Measurements from ENCODE around the gene RNF220.

RNF220 gene

GRCh38 chr1:44447051-44447810, 42.2 kb downstream of the RNF220 start:
- Mint-ChIP-seq H3K27me3 (no peaks in the 10 kb centered on the region), H3K4me1 (no peaks in the 10 kb centered on the region), H3K9me3 (no peaks in the 10 kb centered on the region), H3K4me3 (no peak overlapping the region), H3K27ac (no peak overlapping the region)
- ATAC-seq (no peak), DNase-seq (no peak)

GRCh38 chr1:44453798-44454349, 48.8 kb downstream of the RNF220 start:
- peaks cover 39% of the 10 kb centered on the region for H3K27me3 Mint-ChIP-seq
- no peak overlapping the region for H3K27ac Mint-ChIP-seq
- H3K9me3 Mint-ChIP-seq: peaks cover 9 to 15% of the 10 kb centered on the region in 2 donors
- H3K4me3 Mint-ChIP-seq: no peak overlapping the region
- DNase-seq (no peak), ATAC-seq (no peak)
- H3K4me1 Mint-ChIP-seq: no peaks in the 10 kb centered on the region

DNA sequence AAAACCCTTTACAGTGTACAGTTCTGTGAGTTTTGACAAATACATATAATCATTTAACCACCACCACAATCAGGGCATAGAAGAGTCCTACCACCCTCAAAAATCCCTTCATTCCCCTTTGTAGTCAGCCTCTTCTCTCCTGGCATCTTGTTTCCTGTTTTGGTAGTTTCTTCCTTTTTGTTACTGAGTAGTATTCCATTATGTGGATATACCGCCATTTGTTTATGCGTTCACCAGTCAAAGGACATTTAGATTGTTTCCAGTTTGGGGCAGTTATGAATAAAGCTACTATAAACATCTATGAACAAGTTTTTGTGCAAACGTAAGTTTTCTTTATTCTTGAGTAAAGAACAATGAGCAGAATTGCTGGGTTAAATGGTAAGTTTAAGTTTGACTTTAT, 49.6 kb downstream of the RNF220 start:
- Mint-ChIP-seq H3K9me3 (peaks cover 9 to 15% of the 10 kb centered on the region in 2 donors), H3K4me3 (no peak overlapping the region), H3K4me1 (no peaks in the 10 kb centered on the region), H3K27me3 (peaks cover 47% of the 10 kb centered on the region), H3K27ac (no peak overlapping the region)
- ATAC-seq: no peak
- no peak for DNase-seq

DNA sequence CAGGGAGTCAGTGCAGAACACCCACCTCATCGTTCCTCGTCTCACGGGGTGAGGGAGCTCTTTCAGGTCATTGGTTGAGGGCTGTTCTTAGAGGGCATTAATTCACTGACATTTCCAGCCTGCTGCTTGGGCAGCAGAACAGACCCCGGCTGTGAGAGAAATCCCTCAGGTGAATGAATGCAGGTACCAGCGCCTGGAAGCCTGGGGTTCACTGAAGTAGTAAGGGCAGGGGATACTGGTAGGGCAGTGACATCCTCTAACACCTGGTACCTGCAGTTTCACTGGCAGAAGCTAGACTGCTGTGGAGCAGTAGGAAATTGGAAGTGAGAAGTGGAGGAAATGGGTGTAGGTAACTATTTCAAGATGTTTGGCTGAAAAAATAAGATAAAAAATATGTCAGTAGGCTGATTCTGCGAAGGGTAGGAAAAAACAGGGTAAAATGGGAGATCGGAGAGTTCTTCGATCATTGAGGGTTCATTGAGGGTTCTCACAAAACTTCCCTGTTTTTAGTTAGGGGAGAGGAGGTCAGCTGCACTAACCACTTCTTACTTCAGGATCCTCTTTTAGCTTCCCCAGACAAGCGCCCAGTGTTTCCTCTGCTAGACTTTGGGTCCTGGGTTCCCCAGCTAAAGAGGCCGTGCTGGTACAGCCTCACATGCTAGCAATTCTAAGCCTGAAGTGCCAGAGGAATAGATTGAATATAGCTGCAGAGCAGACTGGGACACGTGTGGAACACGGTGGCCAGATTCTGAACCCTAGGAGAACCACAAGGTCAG, 55.2 kb downstream of the RNF220 start:
- Mint-ChIP-seq H3K4me3 (no peak overlapping the region), H3K4me1 (no peaks in the 10 kb centered on the region), H3K27me3 (peaks cover 40% of the 10 kb centered on the region), H3K9me3 (no peaks in the 10 kb centered on the region), H3K27ac (peak overlapping the region in 1 of 2 donors; percentile 2)
- DNase-seq (no peak), ATAC-seq (no peak)

GRCh38 chr1:44464361-44464760, 59.3 kb downstream of the RNF220 start:
- no peak for ATAC-seq
- Mint-ChIP-seq H3K27ac (no peak overlapping the region), H3K27me3 (peaks cover 14% of the 10 kb centered on the region), H3K9me3 (no peaks in the 10 kb centered on the region), H3K4me3 (no peak overlapping the region), H3K4me1 (no peaks in the 10 kb centered on the region)
- no peak for DNase-seq

DNA sequence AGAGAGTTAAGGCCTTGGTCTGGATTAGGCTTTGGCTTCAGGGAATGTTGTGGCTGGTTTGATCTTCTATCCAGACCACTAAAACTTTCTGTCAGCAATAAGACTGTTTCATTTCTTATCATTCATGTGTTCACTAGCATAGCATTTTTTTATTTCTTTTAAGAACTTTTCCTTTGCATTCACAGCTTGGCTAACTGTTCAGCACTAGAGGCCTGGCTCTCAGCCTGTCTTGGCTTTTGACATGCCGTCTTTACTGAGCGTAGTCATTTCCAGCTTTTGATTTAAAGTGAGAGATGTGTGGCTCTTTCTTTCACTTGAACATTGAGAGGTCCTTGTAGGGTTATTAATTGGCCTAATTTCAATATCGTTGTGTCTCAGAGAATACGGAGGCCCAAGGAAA, 62.5 kb downstream of the RNF220 start:
- Mint-ChIP-seq H3K4me3 (no peak overlapping the region), H3K4me1 (peaks cover 4% of the 10 kb centered on the region), H3K27ac (no peak overlapping the region), H3K9me3 (peaks cover 0 to 4% of the 10 kb centered on the region in 2 donors), H3K27me3 (no peaks in the 10 kb centered on the region)
- DNase-seq (no peak), ATAC-seq (no peak)

GRCh38 chr1:44471911-44472453, 66.9 kb downstream of the RNF220 start:
- H3K9me3 Mint-ChIP-seq: peaks cover 0 to 4% of the 10 kb centered on the region in 2 donors
- no peak for ATAC-seq
- H3K4me3 Mint-ChIP-seq: no peak overlapping the region
- no peaks in the 10 kb centered on the region for H3K27me3 Mint-ChIP-seq
- DNase-seq: no peak
- H3K27ac Mint-ChIP-seq: no peak overlapping the region
- H3K4me1 Mint-ChIP-seq: peaks cover 16% of the 10 kb centered on the region

- peak; percentile 35 for ATAC-seq
- Mint-ChIP-seq H3K4me3 (peak overlapping the region; percentile 23 to 55), H3K27ac (no peak overlapping the region), H3K9me3 (peaks cover 0 to 4% of the 10 kb centered on the region in 2 donors), H3K4me1 (peaks cover 16% of the 10 kb centered on the region), H3K27me3 (no peaks in the 10 kb centered on the region)
- no peak for DNase-seq
These were observed 67.8 kb downstream of the RNF220 start for GRCh38 chr1:44472620-44473525.

DNA sequence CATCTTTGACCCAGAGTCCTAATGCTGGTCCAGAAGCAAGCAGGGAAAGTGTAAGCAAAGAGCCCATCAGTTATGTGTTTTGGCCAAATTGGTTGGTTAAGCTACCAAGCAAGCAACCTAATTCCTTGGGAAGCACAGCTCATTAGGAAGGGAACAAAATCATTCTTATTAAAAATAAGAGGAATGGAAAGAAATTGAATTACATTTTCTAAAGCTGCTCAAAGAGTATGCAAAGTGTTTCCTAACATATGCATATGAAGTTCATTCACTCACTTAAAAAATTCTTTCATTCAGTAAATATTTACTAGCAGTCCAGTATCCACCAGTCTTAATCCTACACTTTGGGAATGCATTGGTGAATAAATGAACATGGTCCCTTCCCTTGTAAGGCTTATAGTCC, 71.8 kb downstream of the RNF220 start:
- DNase-seq: no peak
- no peak for ATAC-seq
- Mint-ChIP-seq H3K27ac (no peak overlapping the region), H3K4me1 (peaks cover 16% of the 10 kb centered on the region), H3K27me3 (peaks cover 25% of the 10 kb centered on the region), H3K4me3 (no peak overlapping the region), H3K9me3 (peaks cover 0 to under 1% of the 10 kb centered on the region in 2 donors)

GRCh38 chr1:44481701-44482100, 76.6 kb downstream of the RNF220 start:
- no peak overlapping the region for H3K4me3 Mint-ChIP-seq
- ATAC-seq (no peak), DNase-seq (no peak)
- H3K9me3 Mint-ChIP-seq: no peaks in the 10 kb centered on the region
- H3K27me3 Mint-ChIP-seq: peaks cover 50% of the 10 kb centered on the region
- no peak overlapping the region for H3K27ac Mint-ChIP-seq
- H3K4me1 Mint-ChIP-seq: no peaks in the 10 kb centered on the region

DNA sequence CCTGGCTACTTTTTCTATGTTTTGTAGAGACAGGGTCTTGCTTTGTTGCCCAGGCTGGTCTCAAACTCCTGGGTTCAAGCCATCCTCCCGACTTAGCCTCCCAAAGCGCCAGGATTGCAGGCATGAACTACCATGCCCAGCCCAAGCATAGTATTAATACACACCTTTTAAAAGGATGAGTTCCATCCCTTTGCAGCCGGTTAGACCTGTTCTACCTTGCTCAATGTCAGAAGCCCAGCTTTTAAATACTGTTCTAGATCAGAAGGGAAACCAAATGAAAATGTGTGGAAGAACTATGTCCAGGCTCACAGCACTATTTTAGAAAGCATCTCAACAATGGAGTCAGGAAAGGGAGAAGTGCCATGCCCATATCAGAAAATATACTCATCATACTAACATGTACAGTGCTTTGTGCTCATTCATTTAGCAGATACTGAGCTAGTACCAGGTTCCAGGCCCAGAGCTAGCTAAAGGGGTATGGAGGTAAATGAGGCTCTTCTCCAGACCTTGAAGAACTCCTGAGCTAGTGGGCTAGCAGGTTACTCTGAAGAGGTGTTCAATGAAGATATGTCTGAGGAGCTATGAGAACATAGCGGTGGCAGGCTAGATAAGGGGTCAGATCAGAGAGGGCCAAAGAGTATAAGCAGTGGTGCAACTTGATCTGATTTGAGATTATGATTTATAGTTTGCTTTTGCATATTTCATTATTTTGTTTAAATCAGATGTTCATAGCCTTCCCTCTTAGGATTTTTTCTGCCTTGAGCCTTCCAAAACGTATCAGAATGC, 78.2 kb downstream of the RNF220 start:
- Mint-ChIP-seq H3K4me1 (no peaks in the 10 kb centered on the region), H3K27me3 (peaks cover 50% of the 10 kb centered on the region), H3K4me3 (no peak overlapping the region), H3K9me3 (no peaks in the 10 kb centered on the region), H3K27ac (no peak overlapping the region)
- ATAC-seq: no peak
- DNase-seq: no peak

DNA sequence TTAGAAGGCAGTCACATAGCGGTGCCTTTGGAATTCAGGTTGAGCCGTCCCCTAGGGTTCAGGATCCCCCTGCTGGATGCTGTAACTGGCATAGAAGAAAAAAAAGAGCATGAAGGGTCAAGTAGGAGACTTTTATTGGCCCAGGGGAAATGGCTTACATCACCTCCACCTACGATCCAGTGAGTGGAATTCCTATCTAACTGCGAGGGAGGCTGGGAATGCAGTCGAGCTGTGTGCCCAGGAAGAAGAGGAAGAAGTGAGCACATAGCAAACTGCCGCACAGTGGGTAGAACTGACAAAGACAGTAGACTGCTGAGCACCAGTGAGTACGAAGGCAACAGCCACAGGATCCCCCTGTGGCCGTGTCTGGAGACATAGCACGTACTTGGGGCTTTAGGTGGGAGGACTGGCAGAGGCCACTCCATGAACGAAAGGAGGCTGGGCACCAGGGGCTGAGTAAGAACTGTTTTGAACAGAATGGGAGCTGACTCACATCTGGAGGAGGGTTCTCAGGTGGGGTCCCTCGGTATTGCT, 79.2 kb downstream of the RNF220 start:
- Mint-ChIP-seq H3K9me3 (no peaks in the 10 kb centered on the region), H3K4me1 (no peaks in the 10 kb centered on the region), H3K4me3 (no peak overlapping the region), H3K27ac (no peak overlapping the region), H3K27me3 (peaks cover 50% of the 10 kb centered on the region)
- DNase-seq (no peak), ATAC-seq (no peak)

- ATAC-seq: peak; percentile 53
- H3K9me3 Mint-ChIP-seq: no peaks in the 10 kb centered on the region
- H3K4me3 Mint-ChIP-seq: no peak overlapping the region
- H3K4me1 Mint-ChIP-seq: no peaks in the 10 kb centered on the region
- H3K27me3 Mint-ChIP-seq: peaks cover 40% of the 10 kb centered on the region
- H3K27ac Mint-ChIP-seq: no peak overlapping the region
- DNase-seq: no peak
These were observed 80.3 kb downstream of the RNF220 start for GRCh38 chr1:44485229-44485933.

All from stimulated activated naive CD8-positive, alpha-beta T cell treated with anti-CD3 and anti-CD28 coated beads, Interleukin-15, amount 100 ng/mL, for 72 hours (primary cell).